ENCODE results near the gene GALNT9.
"Not testable (repeated sequence)": the region's sequence is repeated elsewhere in the genome, so short reads cannot be mapped to it uniquely, and the experiment has no call there.

GALNT9 gene

GRCh38 chr12:132308853-132309595 lies 20.4 kb downstream of the GALNT9 start:
- no peaks in the 10 kb centered on the region for H3K4me1 ChIP-seq (ENCODE audit: control insufficient read depth, insufficient read depth, low read length, unreplicated experiment)
- H3K4me3 ChIP-seq (ENCODE audit: low read depth, low read length): no peak overlapping the region
- H3K27me3 ChIP-seq (ENCODE audit: insufficient read depth, low read length): no peaks in the 10 kb centered on the region
- H3K36me3 ChIP-seq (ENCODE audit: insufficient read depth, low read length): no peaks in the 10 kb centered on the region
- H3K27ac ChIP-seq (ENCODE audit: low read depth, low read length): no peak overlapping the region
- H3K79me2 ChIP-seq (ENCODE audit: control insufficient read depth, insufficient read depth, low read length, unreplicated experiment): no peaks in the 10 kb centered on the region
- H2AFZ ChIP-seq (ENCODE audit: low read length, unreplicated experiment): no peak overlapping the region

GRCh38 chr12:132307976-132308852 lies 21.2 kb downstream of the GALNT9 start:
- H3K27me3 ChIP-seq (ENCODE audit: insufficient read depth, low read length): no peaks in the 10 kb centered on the region

GRCh38 chr12:132306885-132307191 lies 22.6 kb downstream of the GALNT9 start:
- Histone ChIP-seq H3K27ac (ENCODE audit: low read depth, low read length) (no peak overlapping the region), H2AFZ (ENCODE audit: low read length, unreplicated experiment) (no peak overlapping the region), H3K79me2 (ENCODE audit: control insufficient read depth, insufficient read depth, low read length, unreplicated experiment) (no peaks in the 10 kb centered on the region), H3K27me3 (ENCODE audit: insufficient read depth, low read length) (no peaks in the 10 kb centered on the region), H3K4me3 (ENCODE audit: low read depth, low read length) (no peak overlapping the region), H3K36me3 (ENCODE audit: insufficient read depth, low read length) (no peaks in the 10 kb centered on the region), H3K4me1 (ENCODE audit: control insufficient read depth, insufficient read depth, low read length, unreplicated experiment) (no peaks in the 10 kb centered on the region)

More at GRCh38 chr12:132307976-132308852, 21.2 kb downstream of the GALNT9 start:
- H3K4me1 ChIP-seq (ENCODE audit: control insufficient read depth, insufficient read depth, low read length, unreplicated experiment): no peaks in the 10 kb centered on the region
- H3K4me3 ChIP-seq (ENCODE audit: low read depth, low read length): no peak overlapping the region
- no peaks in the 10 kb centered on the region for H3K36me3 ChIP-seq (ENCODE audit: insufficient read depth, low read length)
- no peak overlapping the region for H3K27ac ChIP-seq (ENCODE audit: low read depth, low read length)
- H2AFZ ChIP-seq (ENCODE audit: low read length, unreplicated experiment): no peak overlapping the region
- no peaks in the 10 kb centered on the region for H3K79me2 ChIP-seq (ENCODE audit: control insufficient read depth, insufficient read depth, low read length, unreplicated experiment)

- no peak overlapping the region for H3K4me3 ChIP-seq (ENCODE audit: low read depth, low read length)
- no peaks in the 10 kb centered on the region for H3K27me3 ChIP-seq (ENCODE audit: insufficient read depth, low read length)
Observed at GRCh38 chr12:132305991-132306884, 23.2 kb downstream of the GALNT9 start.

GRCh38 chr12:132305560-132305966 lies 23.8 kb downstream of the GALNT9 start:
- Histone ChIP-seq H3K4me1 (ENCODE audit: control insufficient read depth, insufficient read depth, low read length, unreplicated experiment) (no peaks in the 10 kb centered on the region), H2AFZ (ENCODE audit: low read length, unreplicated experiment) (no peak overlapping the region), H3K27ac (ENCODE audit: low read depth, low read length) (no peak overlapping the region), H3K79me2 (ENCODE audit: control insufficient read depth, insufficient read depth, low read length, unreplicated experiment) (no peaks in the 10 kb centered on the region), H3K27me3 (ENCODE audit: insufficient read depth, low read length) (no peaks in the 10 kb centered on the region), H3K4me3 (ENCODE audit: low read depth, low read length) (no peak overlapping the region), H3K36me3 (ENCODE audit: insufficient read depth, low read length) (no peaks in the 10 kb centered on the region)

More at GRCh38 chr12:132305991-132306884, 23.2 kb downstream of the GALNT9 start:
- Histone ChIP-seq H3K4me1 (ENCODE audit: control insufficient read depth, insufficient read depth, low read length, unreplicated experiment) (no peaks in the 10 kb centered on the region), H3K27ac (ENCODE audit: low read depth, low read length) (no peak overlapping the region), H3K36me3 (ENCODE audit: insufficient read depth, low read length) (no peaks in the 10 kb centered on the region), H2AFZ (ENCODE audit: low read length, unreplicated experiment) (no peak overlapping the region), H3K79me2 (ENCODE audit: control insufficient read depth, insufficient read depth, low read length, unreplicated experiment) (no peaks in the 10 kb centered on the region)

GRCh38 chr12:132304866-132305265 lies 24.5 kb downstream of the GALNT9 start:
- not testable (repeated sequence) for H3K4me1 ChIP-seq (ENCODE audit: control insufficient read depth, insufficient read depth, low read length, unreplicated experiment); H2AFZ ChIP-seq (ENCODE audit: low read length, unreplicated experiment); H3K27me3 ChIP-seq (ENCODE audit: insufficient read depth, low read length); H3K36me3 ChIP-seq (ENCODE audit: insufficient read depth, low read length); H3K27ac ChIP-seq (ENCODE audit: low read depth, low read length); H3K79me2 ChIP-seq (ENCODE audit: control insufficient read depth, insufficient read depth, low read length, unreplicated experiment); H3K4me3 ChIP-seq (ENCODE audit: low read depth, low read length)

GRCh38 chr12:132303853-132304373 lies 25.5 kb downstream of the GALNT9 start:
- H3K36me3 ChIP-seq (ENCODE audit: insufficient read depth, low read length); H3K79me2 ChIP-seq (ENCODE audit: control insufficient read depth, insufficient read depth, low read length, unreplicated experiment); H3K4me1 ChIP-seq (ENCODE audit: control insufficient read depth, insufficient read depth, low read length, unreplicated experiment); H2AFZ ChIP-seq (ENCODE audit: low read length, unreplicated experiment); H3K27ac ChIP-seq (ENCODE audit: low read depth, low read length); H3K27me3 ChIP-seq (ENCODE audit: insufficient read depth, low read length); H3K4me3 ChIP-seq (ENCODE audit: low read depth, low read length): not testable (repeated sequence)

GRCh38 chr12:132302466-132303358 lies 26.7 kb downstream of the GALNT9 start:
- H3K27ac ChIP-seq (ENCODE audit: low read depth, low read length): no peak overlapping the region
- H3K79me2 ChIP-seq (ENCODE audit: control insufficient read depth, insufficient read depth, low read length, unreplicated experiment): no peaks in the 10 kb centered on the region
- no peaks in the 10 kb centered on the region for H3K4me1 ChIP-seq (ENCODE audit: control insufficient read depth, insufficient read depth, low read length, unreplicated experiment)
- no peaks in the 10 kb centered on the region for H3K27me3 ChIP-seq (ENCODE audit: insufficient read depth, low read length)
- H3K4me3 ChIP-seq (ENCODE audit: low read depth, low read length): no peak overlapping the region
- H3K36me3 ChIP-seq (ENCODE audit: insufficient read depth, low read length): no peaks in the 10 kb centered on the region
- H2AFZ ChIP-seq (ENCODE audit: low read length, unreplicated experiment): no peak overlapping the region

GRCh38 chr12:132300789-132301722 lies 28.3 kb downstream of the GALNT9 start:
- Histone ChIP-seq H3K27ac (ENCODE audit: low read depth, low read length) (no peak overlapping the region), H2AFZ (ENCODE audit: low read length, unreplicated experiment) (no peak overlapping the region), H3K27me3 (ENCODE audit: insufficient read depth, low read length) (peaks cover 7% of the 10 kb centered on the region; the same call in 1 of the 2 replicates), H3K79me2 (ENCODE audit: control insufficient read depth, insufficient read depth, low read length, unreplicated experiment) (no peaks in the 10 kb centered on the region), H3K36me3 (ENCODE audit: insufficient read depth, low read length) (no peaks in the 10 kb centered on the region), H3K4me1 (ENCODE audit: control insufficient read depth, insufficient read depth, low read length, unreplicated experiment) (no peaks in the 10 kb centered on the region), H3K4me3 (ENCODE audit: low read depth, low read length) (no peak overlapping the region)

Data from ACC112 (cell line).